ENCODE measurements around the gene ASAP2. TPM values are rescaled to one million over a fixed set of nuclear protein-coding genes. Genes with fewer than 3 reads are reported as not detected.

ASAP2 gene
- total RNA-seq, 2 experiments from 2014 or later = 0.16 TPM; not detected in 1

DNA sequence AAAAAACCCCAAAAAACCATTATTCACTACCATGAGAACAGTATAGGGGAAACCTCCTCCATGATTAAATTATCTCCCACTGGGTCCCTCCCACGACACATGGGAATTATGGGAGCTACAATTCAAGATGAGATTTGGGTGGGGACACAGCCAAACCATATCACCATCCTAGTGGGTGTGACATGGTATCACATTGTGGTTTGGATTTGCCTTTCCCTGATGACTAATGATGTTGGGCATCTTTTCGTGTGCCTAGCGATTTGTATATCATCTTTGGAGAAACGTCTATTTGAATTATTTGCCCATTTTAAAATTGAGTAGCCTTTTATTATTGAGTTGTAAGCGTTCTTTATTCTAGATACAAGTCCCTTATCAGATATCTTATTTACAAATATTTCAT is 8.7 kb upstream of the ASAP2 start:
- Mint-ChIP-seq H3K36me3 (ENCODE audit: low read depth) (no peaks in the 10 kb centered on the region), H3K27me3 (peaks cover 51% of the 10 kb centered on the region)

DNA sequence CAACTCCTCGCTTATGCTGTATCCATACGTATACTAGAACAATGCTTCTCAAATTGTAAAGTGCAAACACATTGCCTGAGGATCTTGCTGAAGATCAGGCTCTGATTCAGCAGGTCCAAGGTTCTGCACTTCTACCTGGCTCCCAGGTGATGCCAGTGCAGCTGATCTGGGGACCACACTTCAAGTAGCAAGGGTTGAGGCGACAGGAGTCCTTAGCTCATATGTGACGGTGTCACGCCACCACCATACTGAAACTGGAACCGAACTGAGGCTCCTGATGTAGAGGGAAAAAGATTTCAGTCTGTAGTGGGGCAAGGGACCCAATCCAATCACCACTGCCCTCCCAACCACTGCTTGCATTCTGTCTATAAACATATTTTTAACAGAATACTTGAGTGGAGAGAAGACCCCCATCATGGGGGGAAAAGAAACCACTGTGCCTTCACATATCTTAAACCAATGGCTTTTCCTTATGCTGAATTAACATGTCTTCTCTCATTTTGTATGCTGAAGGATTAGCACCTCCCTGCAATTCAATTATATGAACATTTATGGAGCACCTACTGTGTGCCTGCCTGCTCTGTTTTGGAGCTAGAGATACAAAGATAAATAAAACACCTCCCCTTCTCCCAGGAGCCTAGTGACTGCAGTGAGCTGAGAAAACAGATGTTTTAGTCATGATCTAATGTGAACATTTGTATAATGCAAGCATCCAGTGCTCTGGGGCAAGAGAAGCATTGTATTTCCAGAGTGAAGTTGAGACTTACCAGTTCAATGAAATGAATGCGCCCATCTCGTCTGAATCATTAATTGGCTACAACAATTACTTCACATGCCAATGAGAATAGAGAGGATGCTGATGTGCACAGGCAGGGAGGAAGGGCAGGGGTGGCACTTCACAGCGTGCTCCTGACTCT is 6.6 kb upstream of the ASAP2 start:
- POLR2A ChIA-PET = no interaction called here

More for the DNA sequence above, 8.7 kb upstream of the ASAP2 start:
- no peak overlapping the region for H3K27ac Mint-ChIP-seq
- Histone ChIP-seq H3K36me3 (ENCODE audit: insufficient read depth, low read length) (no peaks in the 10 kb centered on the region), H3K9me3 (ENCODE audit: control insufficient read depth in 1 of 2, insufficient read depth in 1 of 2, low read length in 2 of 2) (no peaks in the 10 kb centered on the region), H3K4me1 (ENCODE audit: insufficient read depth, low read length) (no peaks in the 10 kb centered on the region), H3K4me3 (ENCODE audit: low read length) (no peak overlapping the region), H3K27me3 (ENCODE audit: control insufficient read depth in 1 of 2, insufficient read depth in 2 of 2, low read length in 2 of 2) (peaks cover 13 to 14% of the 10 kb centered on the region in 2 experiments), H3K27ac (ENCODE audit: low read depth in 1 of 2, low read length in 2 of 2) (no peak overlapping the region)
- no peaks in the 10 kb centered on the region for H3K4me1 Mint-ChIP-seq (ENCODE audit: low read depth)
- ChIA-PET CTCF (no interaction called here), POLR2A (no interaction called here)
- no peaks in the 10 kb centered on the region for H3K9me3 Mint-ChIP-seq
- TF ChIP-seq, protein P1, sequence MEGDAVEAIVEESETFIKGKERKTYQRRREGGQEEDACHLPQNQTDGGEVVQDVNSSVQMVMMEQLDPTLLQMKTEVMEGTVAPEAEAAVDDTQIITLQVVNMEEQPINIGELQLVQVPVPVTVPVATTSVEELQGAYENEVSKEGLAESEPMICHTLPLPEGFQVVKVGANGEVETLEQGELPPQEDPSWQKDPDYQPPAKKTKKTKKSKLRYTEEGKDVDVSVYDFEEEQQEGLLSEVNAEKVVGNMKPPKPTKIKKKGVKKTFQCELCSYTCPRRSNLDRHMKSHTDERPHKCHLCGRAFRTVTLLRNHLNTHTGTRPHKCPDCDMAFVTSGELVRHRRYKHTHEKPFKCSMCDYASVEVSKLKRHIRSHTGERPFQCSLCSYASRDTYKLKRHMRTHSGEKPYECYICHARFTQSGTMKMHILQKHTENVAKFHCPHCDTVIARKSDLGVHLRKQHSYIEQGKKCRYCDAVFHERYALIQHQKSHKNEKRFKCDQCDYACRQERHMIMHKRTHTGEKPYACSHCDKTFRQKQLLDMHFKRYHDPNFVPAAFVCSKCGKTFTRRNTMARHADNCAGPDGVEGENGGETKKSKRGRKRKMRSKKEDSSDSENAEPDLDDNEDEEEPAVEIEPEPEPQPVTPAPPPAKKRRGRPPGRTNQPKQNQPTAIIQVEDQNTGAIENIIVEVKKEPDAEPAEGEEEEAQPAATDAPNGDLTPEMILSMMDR (IDR thresholded peaks at IDR 0.05) = no peak
- ATAC-seq (ENCODE audit: poor library complexity) (no peak), DNase-seq (no peak)
- intact Hi-C loops (cut with DNase I, micrococcal nuclease) = no loop called here
- no peak overlapping the region for H3K4me3 Mint-ChIP-seq

DNA sequence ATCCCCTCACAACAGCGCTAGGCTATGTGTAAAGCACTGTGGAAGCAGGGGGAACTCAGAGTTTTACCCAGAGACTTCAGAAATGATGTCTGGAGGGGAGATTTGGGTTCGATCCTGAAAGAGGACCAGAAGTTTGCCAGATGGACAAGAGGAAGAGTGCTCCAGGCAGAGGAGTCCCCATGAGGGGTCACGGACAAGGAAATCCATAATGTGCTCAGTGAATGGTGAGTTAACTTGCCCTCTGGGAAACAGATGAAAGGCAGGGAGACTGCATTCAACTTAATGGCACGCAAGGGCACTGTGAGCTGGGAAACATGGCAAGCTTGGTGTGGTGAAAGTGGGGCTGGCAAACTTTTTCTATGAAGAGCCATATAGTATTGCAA is 6.0 kb upstream of the ASAP2 start:
- CTCF ChIA-PET = no interaction called here
- POLR2A ChIA-PET = no interaction called here
- Mint-ChIP-seq H3K27ac (no peak overlapping the region), H3K4me1 (ENCODE audit: low read depth) (peaks cover 2% of the 10 kb centered on the region), H3K27me3 (peaks cover 72% of the 10 kb centered on the region), H3K9me3 (no peaks in the 10 kb centered on the region), H3K36me3 (ENCODE audit: low read depth) (no peaks in the 10 kb centered on the region), H3K4me3 (no peak overlapping the region)
- Histone ChIP-seq H3K4me1 (ENCODE audit: insufficient read depth, low read length) (peaks cover under 1% of the 10 kb centered on the region), H3K4me3 (ENCODE audit: low read length) (no peak overlapping the region), H3K27me3 (ENCODE audit: control insufficient read depth in 1 of 2, insufficient read depth in 2 of 2, low read length in 2 of 2) (peaks cover 15 to 31% of the 10 kb centered on the region in 2 experiments), H3K27ac (ENCODE audit: low read depth in 1 of 2, low read length in 2 of 2) (no peak overlapping the region), H3K36me3 (ENCODE audit: insufficient read depth, low read length) (no peaks in the 10 kb centered on the region), H3K9me3 (ENCODE audit: control insufficient read depth in 1 of 2, insufficient read depth in 1 of 2, low read length in 2 of 2) (no peaks in the 10 kb centered on the region)
- ATAC-seq (ENCODE audit: poor library complexity) (no peak), DNase-seq (no peak)
- intact Hi-C loops (cut with DNase I, micrococcal nuclease) = no loop called here
- TF ChIP-seq, protein P1 (IDR thresholded peaks at IDR 0.05) = no peak

More for the DNA sequence above, 6.6 kb upstream of the ASAP2 start:
- no peak overlapping the region for H3K27ac ChIP-seq (ENCODE audit: low read depth in 1 of 2, low read length in 2 of 2)
- Mint-ChIP-seq H3K27me3 (peaks cover 65% of the 10 kb centered on the region), H3K36me3 (ENCODE audit: low read depth) (no peaks in the 10 kb centered on the region), H3K4me3 (no peak overlapping the region), H3K4me1 (ENCODE audit: low read depth) (no peaks in the 10 kb centered on the region), H3K27ac (no peak overlapping the region), H3K9me3 (no peaks in the 10 kb centered on the region)
- DNase-seq = no peak
- no peaks in the 10 kb centered on the region for H3K36me3 ChIP-seq (ENCODE audit: insufficient read depth, low read length)
- CTCF ChIA-PET = no interaction called here
- no peaks in the 10 kb centered on the region for H3K4me1 ChIP-seq (ENCODE audit: insufficient read depth, low read length)
- H3K4me3 ChIP-seq (ENCODE audit: low read length) = no peak overlapping the region
- H3K27me3 ChIP-seq (ENCODE audit: control insufficient read depth in 1 of 2, insufficient read depth in 2 of 2, low read length in 2 of 2) = peaks cover 14 to 25% of the 10 kb centered on the region in 2 experiments
- intact Hi-C loops (cut with DNase I, micrococcal nuclease) = no loop called here
- TF ChIP-seq, protein P1 (IDR thresholded peaks at IDR 0.05) = no peak
- no peaks in the 10 kb centered on the region for H3K9me3 ChIP-seq (ENCODE audit: control insufficient read depth in 1 of 2, insufficient read depth in 1 of 2, low read length in 2 of 2)
- ATAC-seq (ENCODE audit: poor library complexity) = no peak
